ENCODE measurements around the gene APH1A. TPM values are rescaled to one million over a fixed set of nuclear protein-coding genes. Genes with fewer than 3 reads are reported as not detected.

Gene APH1A
- total RNA-seq, 1 experiment from 2014 or later: 115 TPM

DNA sequence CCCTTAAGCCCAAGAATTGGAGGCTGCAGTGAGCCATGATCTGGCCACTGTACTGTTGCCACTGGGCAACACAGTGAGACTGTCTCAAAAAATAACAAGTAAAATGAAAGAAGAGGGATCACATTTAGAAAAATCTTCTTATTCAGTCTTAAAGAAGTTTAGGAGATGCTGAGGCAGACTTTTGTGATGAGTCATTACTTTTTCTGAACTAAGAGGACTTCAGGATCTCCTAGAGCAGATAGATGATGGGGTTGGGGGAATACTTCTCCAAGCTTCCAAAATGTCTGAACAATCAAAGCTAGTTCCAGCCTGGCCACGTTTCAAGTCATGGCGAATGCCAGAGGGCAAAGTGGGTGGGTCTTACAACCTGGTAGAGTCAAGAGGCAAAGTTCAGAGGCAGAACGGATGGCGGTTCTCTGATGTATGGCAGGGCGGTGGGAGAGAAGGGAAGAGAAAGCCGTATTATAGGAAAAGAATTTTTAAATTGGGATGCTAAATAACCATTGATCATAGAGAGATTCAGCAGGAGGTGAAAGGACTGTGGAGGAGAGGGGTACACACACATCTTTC lies 11.4 kb upstream of the APH1A start:
- Histone ChIP-seq H3K9me3 (ENCODE audit: control insufficient read depth, low read depth, low read length) (no peaks in the 10 kb centered on the region), H3K4ac (ENCODE audit: low read depth, low read length) (no peak overlapping the region), H3K27ac (ENCODE audit: insufficient read length, low read depth, low read length) (no peak overlapping the region), H3K79me2 (ENCODE audit: insufficient read depth, low read length) (no peaks in the 10 kb centered on the region), H4K8ac (replicated peaks; ENCODE audit: insufficient read length, low read depth, low read length) (no peak overlapping the region), H2BK15ac (ENCODE audit: low read depth, low read length) (no peak overlapping the region), H4K91ac (ENCODE audit: insufficient read length, low read depth, low read length) (no peak overlapping the region), H2BK120ac (ENCODE audit: low read depth, low read length, poor library complexity, severe bottlenecking) (no peak overlapping the region), H4K20me1 (ENCODE audit: control insufficient read depth, insufficient read depth, insufficient read length) (no peaks in the 10 kb centered on the region), H2AK5ac (ENCODE audit: insufficient read length, low read length) (no peak overlapping the region), H4K5ac (ENCODE audit: insufficient read length, low read depth, low read length) (no peak overlapping the region), H3K18ac (ENCODE audit: insufficient read length, low read depth, low read length) (no peak overlapping the region), H3K4me1 (ENCODE audit: insufficient read depth, low read length) (no peaks in the 10 kb centered on the region), H3T11ph (ENCODE audit: low read length) (no peak overlapping the region), H2BK12ac (ENCODE audit: insufficient read length, low read depth, low read length) (no peak overlapping the region), H3K4me2 (ENCODE audit: insufficient read depth, insufficient read length, low read length) (no peak overlapping the region), H3K27me3 (ENCODE audit: insufficient read depth, low read length) (no peaks in the 10 kb centered on the region), H3K56ac (ENCODE audit: insufficient read length, low read depth, low read length) (no peak overlapping the region), H3K14ac (ENCODE audit: insufficient read depth, low read length) (no peak overlapping the region), H3K9ac (ENCODE audit: extremely low read depth, insufficient read length, low read length) (no peak overlapping the region), H3K79me1 (ENCODE audit: insufficient read depth, low read depth, low read length, poor library complexity, severe bottlenecking) (no peaks in the 10 kb centered on the region), H3K23me2 (ENCODE audit: insufficient read length, low read depth, low read length, poor library complexity, severe bottlenecking) (peaks cover 17% of the 10 kb centered on the region), H2BK20ac (ENCODE audit: low read depth, low read length, poor library complexity, severe bottlenecking) (no peak overlapping the region), H2AFZ (ENCODE audit: low read length) (no peak overlapping the region), H3K23ac (ENCODE audit: insufficient read length, low read depth, low read length) (no peak overlapping the region), H2BK5ac (ENCODE audit: insufficient read length, low read length) (no peak overlapping the region)
- no peaks in the 10 kb centered on the region; a peak in 2 of 5 replicates for H3K9me3 Mint-ChIP-seq
- no peak for DNase-seq
- H3K27ac Mint-ChIP-seq: peak overlapping the region in 2 of 3 experiments; percentile 5 to 15; a peak in 2 of 7 replicates
- H3K27me3 Mint-ChIP-seq (ENCODE audit: low read depth): peaks cover 18% of the 10 kb centered on the region
- WGBS (ENCODE audit: extremely low coverage, insufficient read length, low lambda C conversion rate): no CpG with 5 or more reads among the region's 6 CpGs
- peaks cover 22 to 27% of the 10 kb centered on the region in 2 experiments for H3K4me1 Mint-ChIP-seq
- H3K36me3 Mint-ChIP-seq (ENCODE audit: insufficient read depth in 1 of 3, low read depth in 3 of 3): peaks cover 4 to 37% (median 22%) of the 10 kb centered on the region in 3 experiments; a peak in 6 of 7 replicates
- TF ChIP-seq, protein P1, sequence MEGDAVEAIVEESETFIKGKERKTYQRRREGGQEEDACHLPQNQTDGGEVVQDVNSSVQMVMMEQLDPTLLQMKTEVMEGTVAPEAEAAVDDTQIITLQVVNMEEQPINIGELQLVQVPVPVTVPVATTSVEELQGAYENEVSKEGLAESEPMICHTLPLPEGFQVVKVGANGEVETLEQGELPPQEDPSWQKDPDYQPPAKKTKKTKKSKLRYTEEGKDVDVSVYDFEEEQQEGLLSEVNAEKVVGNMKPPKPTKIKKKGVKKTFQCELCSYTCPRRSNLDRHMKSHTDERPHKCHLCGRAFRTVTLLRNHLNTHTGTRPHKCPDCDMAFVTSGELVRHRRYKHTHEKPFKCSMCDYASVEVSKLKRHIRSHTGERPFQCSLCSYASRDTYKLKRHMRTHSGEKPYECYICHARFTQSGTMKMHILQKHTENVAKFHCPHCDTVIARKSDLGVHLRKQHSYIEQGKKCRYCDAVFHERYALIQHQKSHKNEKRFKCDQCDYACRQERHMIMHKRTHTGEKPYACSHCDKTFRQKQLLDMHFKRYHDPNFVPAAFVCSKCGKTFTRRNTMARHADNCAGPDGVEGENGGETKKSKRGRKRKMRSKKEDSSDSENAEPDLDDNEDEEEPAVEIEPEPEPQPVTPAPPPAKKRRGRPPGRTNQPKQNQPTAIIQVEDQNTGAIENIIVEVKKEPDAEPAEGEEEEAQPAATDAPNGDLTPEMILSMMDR (conservative IDR thresholded peaks at IDR 0.05): no peak
- H3K4me3 Mint-ChIP-seq: peak overlapping the region in 1 of 2 experiments; percentile 47; a peak in 3 of 5 replicates

Data from H9 (cell line).